GM19099 (cell line): ENCODE measurements around the gene SCCPDH.

Experiments
- POLR2A ChIP-seq: IDR thresholded peaks from 3 replicates; pipeline ENCODE4 v1.6.1; 2011; ENCODE audit warnings: low read depth; ENCODE audit not compliant: insufficient read length; ENCODE audit errors: extremely low read depth

Gene SCCPDH

GRCh38 chr1:246728311-246728710, 4.1 kb downstream of the SCCPDH start:
- TF ChIP-seq POLR2A: no peak

- no peak for TF ChIP-seq POLR2A
These were observed 6.6 kb downstream of the SCCPDH start for GRCh38 chr1:246730839-246731238.

- no peak for TF ChIP-seq POLR2A
These were observed 9.5 kb downstream of the SCCPDH start for GRCh38 chr1:246733704-246734103.

GRCh38 chr1:246734866-246735265, 10.7 kb downstream of the SCCPDH start:
- no peak for TF ChIP-seq POLR2A

GRCh38 chr1:246735735-246736134, 11.5 kb downstream of the SCCPDH start:
- no peak for TF ChIP-seq POLR2A

- TF ChIP-seq POLR2A: no peak
These were observed 18.2 kb downstream of the SCCPDH start for GRCh38 chr1:246742396-246742795.

- TF ChIP-seq POLR2A: no peak
These were observed 23.8 kb downstream of the SCCPDH start for GRCh38 chr1:246748006-246748405.

- no peak for TF ChIP-seq POLR2A
These were observed 24.7 kb downstream of the SCCPDH start for GRCh38 chr1:246748867-246749266.

GRCh38 chr1:246750752-246751151, 26.5 kb downstream of the SCCPDH start:
- TF ChIP-seq POLR2A: no peak

GRCh38 chr1:246753670-246754535, 29.7 kb downstream of the SCCPDH start:
- no peak for TF ChIP-seq POLR2A

GRCh38 chr1:246755419-246755818, 31.2 kb downstream of the SCCPDH start:
- no peak for TF ChIP-seq POLR2A

- TF ChIP-seq POLR2A: no peak
These were observed 36.5 kb downstream of the SCCPDH start for GRCh38 chr1:246760422-246761347.

GRCh38 chr1:246761396-246761795, 37.2 kb downstream of the SCCPDH start:
- no peak for TF ChIP-seq POLR2A

- no peak for TF ChIP-seq POLR2A
These were observed 41.3 kb downstream of the SCCPDH start for GRCh38 chr1:246765521-246765920.

GRCh38 chr1:246768403-246769020, 44.3 kb downstream of the SCCPDH start:
- no peak for TF ChIP-seq POLR2A
